Stimulated activated memory B cell treated with anti-CD40 and anti-IgM and Interleukin-4, amounts not matched to agents 10 μg/mL and 1 μg/mL and 100 μg/mL, for 72 hours (primary cell): ENCODE measurements around the gene PARD3B.
"Not testable (repeated sequence)": the region's sequence is repeated elsewhere in the genome, so short reads cannot be mapped to it uniquely, and the experiment has no call there.

Experiments
- ATAC-seq: fragments of 150-1000 bp; cut with Tn5 transposase; 2 replicates; pipeline ENCODE4 v1.10.0; 2021
- H3K27ac Mint-ChIP-seq: one replicate; pipeline ENCODE4 v1.8.0; 2022; ENCODE audit warnings: mild to moderate bottlenecking, mixed read lengths
- H3K27me3 Mint-ChIP-seq: one replicate; pipeline ENCODE4 v1.8.0; 2022; ENCODE audit warnings: mixed read lengths
- H3K36me3 Mint-ChIP-seq: one replicate; pipeline ENCODE4 v1.8.0; 2022; ENCODE audit warnings: mixed read lengths
- H3K4me1 Mint-ChIP-seq: one replicate; pipeline ENCODE4 v1.8.0; 2022; ENCODE audit warnings: mixed read lengths
- H3K4me3 Mint-ChIP-seq: one replicate; pipeline ENCODE4 v1.8.0; 2022; ENCODE audit warnings: mild to moderate bottlenecking, moderate library complexity, mixed read lengths
- H3K9me3 Mint-ChIP-seq: one replicate; pipeline ENCODE4 v1.8.0; 2022; ENCODE audit warnings: mixed read lengths

Gene PARD3B

GRCh38 chr2:205474741-205475415 is 929.6 kb downstream of the PARD3B start:
- H3K27me3 Mint-ChIP-seq = no peaks in the 10 kb centered on the region
- H3K4me1 Mint-ChIP-seq = no peaks in the 10 kb centered on the region
- H3K27ac Mint-ChIP-seq = no peak overlapping the region
- H3K4me3 Mint-ChIP-seq = no peak overlapping the region
- ATAC-seq = no peak
- no peaks in the 10 kb centered on the region for H3K36me3 Mint-ChIP-seq
- no peaks in the 10 kb centered on the region for H3K9me3 Mint-ChIP-seq

GRCh38 chr2:205475416-205475768 is 930.1 kb downstream of the PARD3B start:
- Mint-ChIP-seq H3K9me3 (no peaks in the 10 kb centered on the region), H3K4me3 (no peak overlapping the region), H3K27ac (no peak overlapping the region), H3K4me1 (no peaks in the 10 kb centered on the region), H3K36me3 (no peaks in the 10 kb centered on the region), H3K27me3 (no peaks in the 10 kb centered on the region)
- ATAC-seq = no peak

- no peaks in the 10 kb centered on the region for H3K9me3 Mint-ChIP-seq
- no peak for ATAC-seq
- H3K4me3 Mint-ChIP-seq = no peak overlapping the region
- no peaks in the 10 kb centered on the region for H3K36me3 Mint-ChIP-seq
- no peaks in the 10 kb centered on the region for H3K27me3 Mint-ChIP-seq
- no peak overlapping the region for H3K27ac Mint-ChIP-seq
- H3K4me1 Mint-ChIP-seq = no peaks in the 10 kb centered on the region
Observed at GRCh38 chr2:205477016-205477705, 931.9 kb downstream of the PARD3B start.

GRCh38 chr2:205481861-205482260 is 936.6 kb downstream of the PARD3B start:
- H3K4me3 Mint-ChIP-seq = no peak overlapping the region
- H3K4me1 Mint-ChIP-seq = no peaks in the 10 kb centered on the region
- no peaks in the 10 kb centered on the region for H3K36me3 Mint-ChIP-seq
- no peaks in the 10 kb centered on the region for H3K9me3 Mint-ChIP-seq
- ATAC-seq = no peak
- H3K27ac Mint-ChIP-seq = no peak overlapping the region
- peaks cover 10% of the 10 kb centered on the region for H3K27me3 Mint-ChIP-seq

GRCh38 chr2:205482399-205483081 is 937.3 kb downstream of the PARD3B start:
- no peak for ATAC-seq
- Mint-ChIP-seq H3K9me3 (no peaks in the 10 kb centered on the region), H3K36me3 (no peaks in the 10 kb centered on the region), H3K4me1 (no peaks in the 10 kb centered on the region), H3K27ac (no peak overlapping the region), H3K4me3 (no peak overlapping the region), H3K27me3 (peaks cover 10% of the 10 kb centered on the region)

GRCh38 chr2:205483095-205483494 is 937.8 kb downstream of the PARD3B start:
- Mint-ChIP-seq H3K9me3 (no peaks in the 10 kb centered on the region), H3K4me1 (no peaks in the 10 kb centered on the region), H3K27ac (no peak overlapping the region), H3K36me3 (no peaks in the 10 kb centered on the region), H3K4me3 (no peak overlapping the region), H3K27me3 (peaks cover 10% of the 10 kb centered on the region)
- no peak for ATAC-seq

- no peak for ATAC-seq
- Mint-ChIP-seq H3K4me1 (no peaks in the 10 kb centered on the region), H3K36me3 (no peaks in the 10 kb centered on the region), H3K9me3 (no peaks in the 10 kb centered on the region), H3K4me3 (no peak overlapping the region), H3K27ac (no peak overlapping the region), H3K27me3 (peaks cover 10% of the 10 kb centered on the region)
Observed at GRCh38 chr2:205484215-205484614, 938.9 kb downstream of the PARD3B start.

- no peak overlapping the region for H3K4me3 Mint-ChIP-seq
- ATAC-seq = no peak
- no peaks in the 10 kb centered on the region for H3K9me3 Mint-ChIP-seq
- peaks cover 10% of the 10 kb centered on the region for H3K27me3 Mint-ChIP-seq
- H3K27ac Mint-ChIP-seq = no peak overlapping the region
- H3K36me3 Mint-ChIP-seq = no peaks in the 10 kb centered on the region
- no peaks in the 10 kb centered on the region for H3K4me1 Mint-ChIP-seq
Observed at GRCh38 chr2:205484764-205485163, 939.5 kb downstream of the PARD3B start.

GRCh38 chr2:205493528-205493927 is 948.3 kb downstream of the PARD3B start:
- not testable (repeated sequence) for H3K9me3 Mint-ChIP-seq, H3K4me3 Mint-ChIP-seq, H3K4me1 Mint-ChIP-seq, ATAC-seq, H3K27ac Mint-ChIP-seq, H3K36me3 Mint-ChIP-seq
- H3K27me3 Mint-ChIP-seq = peaks cover 11% of the 10 kb centered on the region

- Mint-ChIP-seq H3K27me3 (peaks cover 11% of the 10 kb centered on the region), H3K9me3 (peaks cover 5% of the 10 kb centered on the region), H3K4me3 (no peak overlapping the region), H3K36me3 (no peaks in the 10 kb centered on the region), H3K4me1 (no peaks in the 10 kb centered on the region), H3K27ac (no peak overlapping the region)
- no peak for ATAC-seq
Observed at GRCh38 chr2:205494537-205495235, 949.4 kb downstream of the PARD3B start.

- Mint-ChIP-seq H3K4me3 (no peak overlapping the region), H3K27me3 (peaks cover 11% of the 10 kb centered on the region), H3K27ac (no peak overlapping the region), H3K4me1 (no peaks in the 10 kb centered on the region), H3K36me3 (no peaks in the 10 kb centered on the region), H3K9me3 (peaks cover 5% of the 10 kb centered on the region)
- ATAC-seq = no peak
Observed at GRCh38 chr2:205495819-205496218, 950.5 kb downstream of the PARD3B start.

- Mint-ChIP-seq H3K27ac (no peak overlapping the region), H3K36me3 (no peaks in the 10 kb centered on the region)
Observed at GRCh38 chr2:205496370-205496769, 951.1 kb downstream of the PARD3B start.

GRCh38 chr2:205496772-205497171 is 951.5 kb downstream of the PARD3B start:
- Mint-ChIP-seq H3K4me1 (no peaks in the 10 kb centered on the region), H3K36me3 (no peaks in the 10 kb centered on the region), H3K27me3 (peaks cover 15% of the 10 kb centered on the region), H3K4me3 (no peak overlapping the region), H3K27ac (no peak overlapping the region), H3K9me3 (no peaks in the 10 kb centered on the region)
- ATAC-seq = no peak

More at GRCh38 chr2:205496370-205496769, 951.1 kb downstream of the PARD3B start:
- Mint-ChIP-seq H3K4me3 (no peak overlapping the region), H3K9me3 (peaks cover 3% of the 10 kb centered on the region), H3K27me3 (peaks cover 11% of the 10 kb centered on the region), H3K4me1 (no peaks in the 10 kb centered on the region)
- ATAC-seq = no peak

GRCh38 chr2:205499006-205499405 is 953.7 kb downstream of the PARD3B start:
- no peak for ATAC-seq
- H3K36me3 Mint-ChIP-seq = no peaks in the 10 kb centered on the region
- H3K4me1 Mint-ChIP-seq = no peaks in the 10 kb centered on the region
- H3K9me3 Mint-ChIP-seq = peaks cover 3% of the 10 kb centered on the region
- H3K4me3 Mint-ChIP-seq = no peak overlapping the region
- H3K27me3 Mint-ChIP-seq = peaks cover 19% of the 10 kb centered on the region
- H3K27ac Mint-ChIP-seq = no peak overlapping the region

- no peak overlapping the region for H3K27ac Mint-ChIP-seq
Observed at GRCh38 chr2:205500065-205500464, 954.8 kb downstream of the PARD3B start.

More at GRCh38 chr2:205500065-205500464, 954.8 kb downstream of the PARD3B start:
- Mint-ChIP-seq H3K36me3 (no peaks in the 10 kb centered on the region), H3K4me3 (no peak overlapping the region), H3K27me3 (peaks cover 19% of the 10 kb centered on the region), H3K4me1 (no peaks in the 10 kb centered on the region), H3K9me3 (peaks cover 3% of the 10 kb centered on the region)
- ATAC-seq = no peak
